Upper lobe of right lung (tissue), 1 donor: ENCODE results near the gene DUSP18. TPM values are rescaled to one million over a fixed set of nuclear protein-coding genes. Genes with fewer than 3 reads are reported as not detected.

Experiments used
- ATAC-seq: fragments of 200-7000 bp; cut with Tn5 transposase; one replicate; pipeline ENCODE4 v1.9.1; 2020; ENCODE audit warnings: mild to moderate bottlenecking, moderate library complexity
- DNase-seq: peaks from one replicate; pipeline ENCODE4 v3.0.0-alpha.2; 2020
- H3K27ac ChIP-seq: fragments of 200-600 bp; one replicate; pipeline ENCODE4 v1.8.0; 2022
- H3K27me3 ChIP-seq: fragments of 200-600 bp; one replicate; pipeline ENCODE4 v1.8.0; 2022; ENCODE audit warnings: mild to moderate bottlenecking
- H3K36me3 ChIP-seq: fragments of 200-600 bp; one replicate; pipeline ENCODE4 v1.8.0; 2022
- H3K4me1 ChIP-seq: fragments of 200-600 bp; one replicate; pipeline ENCODE4 v1.8.0; 2022
- H3K4me3 ChIP-seq: fragments of 200-600 bp; one replicate; pipeline ENCODE4 v1.8.0; 2022; ENCODE audit warnings: mild to moderate bottlenecking
- H3K9me3 ChIP-seq: fragments of 200-600 bp; one replicate; pipeline ENCODE4 v1.8.0; 2022
- intact Hi-C: fragments of 100-400 bp; cut with DNase I; formaldehyde crosslinking; loops from one replicate; pipeline ENCODE4 v1.11.0; 2022
- total RNA-seq: library from RNA; stranded (reverse); fragmentation: NEBNext Ultra II Directional; extraction: Animal tissue kit (Norgen Biotek cat#: 25700); gene quantifications from one replicate; pipeline ENCODE4 v1.2.1, GENCODE V29; 2021
- TF ChIP-seq, protein P1 (sequence below): fragments of 200-600 bp; IDR thresholded peaks from one replicate; pipeline ENCODE4 v1.8.0; 2022; ENCODE audit warnings: antibody characterized with exemption
- donor health status: DM: no; HTN: yes; CAD: no; lungs with severe emphysema.

DUSP18 gene
- total RNA-seq, 1 donor from 2014 or later, result 19.3 TPM

DNA sequence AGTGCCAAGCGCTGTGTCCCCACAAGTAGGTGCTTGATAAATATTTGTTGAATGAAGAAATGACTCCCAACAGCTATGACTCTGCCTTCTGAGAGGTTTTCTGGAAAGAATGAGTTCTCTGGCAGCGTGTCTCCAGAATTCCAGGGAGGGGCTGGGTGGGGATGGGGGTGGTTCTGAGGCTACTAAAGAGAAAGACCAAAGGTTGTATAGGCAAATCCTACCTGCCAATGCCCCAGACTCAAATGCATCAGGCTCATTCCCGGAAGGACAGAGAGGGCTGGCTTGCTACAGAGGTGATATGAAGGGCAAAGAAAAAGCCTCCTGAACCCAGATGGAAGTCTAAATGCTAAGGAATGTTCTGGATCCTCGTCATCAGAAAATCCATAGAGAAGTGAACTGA is 1.9 kb downstream of the DUSP18 start:
- TF ChIP-seq, protein P1, sequence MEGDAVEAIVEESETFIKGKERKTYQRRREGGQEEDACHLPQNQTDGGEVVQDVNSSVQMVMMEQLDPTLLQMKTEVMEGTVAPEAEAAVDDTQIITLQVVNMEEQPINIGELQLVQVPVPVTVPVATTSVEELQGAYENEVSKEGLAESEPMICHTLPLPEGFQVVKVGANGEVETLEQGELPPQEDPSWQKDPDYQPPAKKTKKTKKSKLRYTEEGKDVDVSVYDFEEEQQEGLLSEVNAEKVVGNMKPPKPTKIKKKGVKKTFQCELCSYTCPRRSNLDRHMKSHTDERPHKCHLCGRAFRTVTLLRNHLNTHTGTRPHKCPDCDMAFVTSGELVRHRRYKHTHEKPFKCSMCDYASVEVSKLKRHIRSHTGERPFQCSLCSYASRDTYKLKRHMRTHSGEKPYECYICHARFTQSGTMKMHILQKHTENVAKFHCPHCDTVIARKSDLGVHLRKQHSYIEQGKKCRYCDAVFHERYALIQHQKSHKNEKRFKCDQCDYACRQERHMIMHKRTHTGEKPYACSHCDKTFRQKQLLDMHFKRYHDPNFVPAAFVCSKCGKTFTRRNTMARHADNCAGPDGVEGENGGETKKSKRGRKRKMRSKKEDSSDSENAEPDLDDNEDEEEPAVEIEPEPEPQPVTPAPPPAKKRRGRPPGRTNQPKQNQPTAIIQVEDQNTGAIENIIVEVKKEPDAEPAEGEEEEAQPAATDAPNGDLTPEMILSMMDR, result no peak
- DNase-seq (no peak), ATAC-seq (no peak)
- H3K4me3 ChIP-seq, result peak overlapping the region; percentile 81
- no peaks in the 10 kb centered on the region for H3K27me3 ChIP-seq
- peaks cover 10% of the 10 kb centered on the region for H3K4me1 ChIP-seq
- no peaks in the 10 kb centered on the region for H3K9me3 ChIP-seq
- H3K27ac ChIP-seq, result no peak overlapping the region
- intact Hi-C loops, result no loop called here
- H3K36me3 ChIP-seq, result peaks cover 23% of the 10 kb centered on the region

DNA sequence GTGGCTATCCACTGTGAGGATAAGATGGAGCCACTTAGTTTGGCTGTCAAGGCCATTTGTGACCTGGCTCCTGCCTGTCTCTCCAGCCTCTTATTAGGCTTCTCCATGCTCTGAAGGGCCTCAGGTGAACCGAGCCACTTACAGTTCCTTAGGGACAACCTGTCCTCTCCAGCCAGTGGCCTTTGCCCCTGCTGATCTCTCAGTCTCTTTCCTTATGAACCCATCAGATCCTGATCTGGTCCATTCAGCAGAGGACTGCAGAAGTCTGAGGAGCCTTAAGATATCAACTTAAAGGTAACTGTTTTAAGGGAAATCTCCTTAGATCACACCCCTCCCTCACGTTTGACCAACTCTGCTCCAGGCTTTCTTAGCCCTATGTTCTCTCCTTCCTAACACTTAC is 2.4 kb downstream of the DUSP18 start:
- intact Hi-C loops, result no loop called here
- no peak for ATAC-seq
- no peak for DNase-seq

DNA sequence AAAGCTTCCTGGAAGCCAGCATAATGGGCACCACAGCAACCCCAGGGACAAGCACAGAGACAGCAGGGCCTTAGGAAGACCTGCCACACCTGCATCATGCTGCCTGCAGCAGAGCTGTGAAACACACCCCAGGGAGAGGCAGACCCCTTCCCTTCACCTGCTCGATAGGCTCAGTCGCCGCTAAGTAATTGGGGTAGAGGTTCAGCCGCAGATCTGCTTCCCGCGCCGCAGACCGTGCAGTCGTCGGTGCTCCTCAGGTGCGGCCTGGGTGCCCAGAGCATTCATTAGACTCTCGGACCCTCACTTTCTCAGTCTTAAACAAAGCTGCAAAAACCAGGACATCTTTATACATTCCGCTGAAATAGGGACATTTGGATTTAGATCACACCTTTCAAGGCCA is 2.9 kb downstream of the DUSP18 start:
- DNase-seq, result no peak
- intact Hi-C loops, result no loop called here
- Histone ChIP-seq H3K4me1 (peaks cover 10% of the 10 kb centered on the region), H3K36me3 (peaks cover 23% of the 10 kb centered on the region), H3K4me3 (no peak overlapping the region), H3K27ac (no peak overlapping the region), H3K27me3 (no peaks in the 10 kb centered on the region), H3K9me3 (no peaks in the 10 kb centered on the region)
- no peak for ATAC-seq
- TF ChIP-seq, protein P1, result no peak

More for the DNA sequence above, 2.4 kb downstream of the DUSP18 start:
- Histone ChIP-seq H3K4me3 (no peak overlapping the region), H3K4me1 (peaks cover 10% of the 10 kb centered on the region), H3K27ac (no peak overlapping the region), H3K27me3 (no peaks in the 10 kb centered on the region), H3K9me3 (no peaks in the 10 kb centered on the region), H3K36me3 (peaks cover 23% of the 10 kb centered on the region)
- TF ChIP-seq, protein P1, result no peak

DNA sequence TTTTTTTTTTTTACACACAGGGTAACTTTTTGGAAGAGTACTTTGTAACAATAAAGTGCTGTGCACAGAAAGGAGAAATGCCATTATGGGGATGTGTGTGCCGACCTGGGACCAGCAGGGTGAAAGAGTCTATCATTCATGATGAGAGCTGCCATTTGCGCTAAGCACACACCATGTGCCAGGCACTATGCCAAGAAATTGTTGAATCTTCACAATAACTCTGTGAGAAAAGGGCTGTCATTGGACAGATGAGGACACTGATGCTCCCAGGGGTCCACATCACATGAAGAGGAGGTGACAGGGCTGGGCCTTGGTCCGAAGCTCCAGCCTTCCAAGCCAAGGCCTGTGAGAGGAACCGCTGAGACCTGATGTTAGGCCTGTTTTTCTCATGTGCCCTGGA is 5.6 kb downstream of the DUSP18 start:
- no peaks in the 10 kb centered on the region for H3K27me3 ChIP-seq
- intact Hi-C loops, result no loop called here

DNA sequence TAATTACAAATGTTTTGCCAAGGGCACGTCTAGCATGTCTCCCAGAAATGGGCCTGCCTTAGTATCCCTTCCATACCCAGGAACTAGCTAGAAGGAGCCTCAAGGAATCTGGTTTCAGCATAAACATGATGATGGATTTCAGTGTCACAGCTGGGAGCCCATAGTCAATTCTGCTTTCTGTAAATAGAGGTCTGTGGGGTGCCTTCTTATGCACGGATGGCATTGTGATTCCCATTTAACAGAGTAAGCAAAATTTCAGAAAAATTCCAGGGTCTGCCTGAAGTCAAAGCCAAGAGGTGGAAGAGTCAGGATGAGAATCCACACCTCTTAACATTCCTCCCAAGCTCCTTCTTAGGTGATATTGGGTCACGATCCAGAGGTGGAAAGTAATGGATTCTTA is 12.1 kb downstream of the DUSP18 start:
- no peaks in the 10 kb centered on the region for H3K27me3 ChIP-seq
- TF ChIP-seq, protein P1, result no peak
- no peak for DNase-seq
- ATAC-seq, result no peak
- no peaks in the 10 kb centered on the region for H3K36me3 ChIP-seq
- no peaks in the 10 kb centered on the region for H3K9me3 ChIP-seq
- H3K4me3 ChIP-seq, result no peak overlapping the region
- H3K27ac ChIP-seq, result no peak overlapping the region
- intact Hi-C loops, result no loop called here
- H3K4me1 ChIP-seq, result no peaks in the 10 kb centered on the region

More for the DNA sequence above, 5.6 kb downstream of the DUSP18 start:
- Histone ChIP-seq H3K4me1 (peaks cover 9% of the 10 kb centered on the region), H3K27ac (no peak overlapping the region), H3K36me3 (peaks cover 23% of the 10 kb centered on the region), H3K9me3 (no peaks in the 10 kb centered on the region), H3K4me3 (no peak overlapping the region)
- DNase-seq, result no peak
- no peak for ATAC-seq
- TF ChIP-seq, protein P1, result no peak

DNA sequence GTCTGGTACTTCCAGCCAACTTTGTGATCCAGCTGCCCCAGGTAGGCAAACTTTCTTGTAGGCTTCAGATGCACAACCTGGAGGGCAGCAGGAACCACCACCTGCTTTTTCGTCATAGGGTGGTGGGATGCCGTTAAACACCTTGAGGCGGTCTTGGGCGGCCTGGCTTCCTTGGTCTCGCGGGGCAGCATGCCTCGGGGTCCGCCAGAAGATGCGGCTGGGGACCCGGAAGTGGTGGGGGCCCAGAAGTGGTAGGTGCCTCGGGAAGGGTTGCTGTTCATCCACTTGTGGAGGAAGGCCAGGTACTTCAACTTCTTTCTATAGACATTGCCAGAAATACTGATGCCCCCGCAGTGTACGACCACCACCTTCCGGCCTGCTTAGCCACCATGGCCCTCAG is 13.3 kb downstream of the DUSP18 start:
- Histone ChIP-seq H3K4me3 (no peak overlapping the region), H3K27me3 (no peaks in the 10 kb centered on the region), H3K4me1 (no peaks in the 10 kb centered on the region), H3K9me3 (no peaks in the 10 kb centered on the region), H3K27ac (no peak overlapping the region), H3K36me3 (no peaks in the 10 kb centered on the region)
- DNase-seq, result no peak
- TF ChIP-seq, protein P1, result no peak
- intact Hi-C loops, result no loop called here
- ATAC-seq, result no peak
